ENCODE data around the gene FNDC3A. TPM values are rescaled to one million over a fixed set of nuclear protein-coding genes. Genes with fewer than 3 reads are reported as not detected.

Gene FNDC3A
- total RNA-seq, 1 experiment from 2014 or later = 34.3 TPM

- no peak overlapping the region for H3K4me2 ChIP-seq
- no peaks in the 10 kb centered on the region for H3K9me2 ChIP-seq (ENCODE audit: insufficient read depth)
- H3K9me3 ChIP-seq (ENCODE audit: insufficient read depth, low read depth) = no peaks in the 10 kb centered on the region
- H3K36me3 ChIP-seq (ENCODE audit: low read depth) = no peaks in the 10 kb centered on the region
- H3F3A ChIP-seq (ENCODE audit: insufficient read depth, low read depth) = no peaks in the 10 kb centered on the region
- peaks cover 25% of the 10 kb centered on the region for H3K79me2 ChIP-seq (ENCODE audit: low read depth)
- ChIA-PET POLR2A (ENCODE audit: unreplicated experiment) (no interaction called here), CTCF (no interaction called here)
- H3K27ac ChIP-seq = no peak overlapping the region
- H2AFZ ChIP-seq = no peak overlapping the region
- H3K27me3 ChIP-seq (ENCODE audit: insufficient read depth, low read depth) = no peaks in the 10 kb centered on the region
- DNase-seq = no peak
- TF ChIP-seq CTCF (conservative IDR thresholded peaks at IDR 0.05) (no peak), EZH2 (IDR thresholded peaks at IDR 0.05; ENCODE audit: low read depth) (no peak)
- no peak overlapping the region for H3K4me3 ChIP-seq
- no TSS peak for BruUV-seq (replicated peaks)
- intact Hi-C loops (cut with micrococcal nuclease; ENCODE audit: unreplicated experiment) = no loop called here
- H3K4me1 ChIP-seq (replicated peaks; ENCODE audit: insufficient read depth) = peaks cover 4% of the 10 kb centered on the region
- H4K20me1 ChIP-seq (ENCODE audit: insufficient read depth) = no peaks in the 10 kb centered on the region
Observed at GRCh38 chr13:48983331-48983730, 7.6 kb downstream of the FNDC3A start.

- intact Hi-C loops (cut with micrococcal nuclease; ENCODE audit: unreplicated experiment) = no loop called here
- no peak overlapping the region for H3K27ac ChIP-seq
Observed at GRCh38 chr13:48985756-48986155, 10.0 kb downstream of the FNDC3A start.

GRCh38 chr13:48990900-48991299, 15.2 kb downstream of the FNDC3A start:
- Histone ChIP-seq H3K9me2 (ENCODE audit: insufficient read depth) (no peaks in the 10 kb centered on the region), H2AFZ (no peak overlapping the region), H4K20me1 (ENCODE audit: insufficient read depth) (no peaks in the 10 kb centered on the region), H3K9me3 (ENCODE audit: insufficient read depth, low read depth) (peaks cover 13% of the 10 kb centered on the region), H3K79me2 (ENCODE audit: low read depth) (no peaks in the 10 kb centered on the region), H3K36me3 (ENCODE audit: low read depth) (no peaks in the 10 kb centered on the region), H3K4me2 (no peak overlapping the region), H3K4me3 (no peak overlapping the region), H3K27me3 (ENCODE audit: insufficient read depth, low read depth) (no peaks in the 10 kb centered on the region), H3K4me1 (replicated peaks; ENCODE audit: insufficient read depth) (no peaks in the 10 kb centered on the region), H3F3A (ENCODE audit: insufficient read depth, low read depth) (no peaks in the 10 kb centered on the region; the same call in 1 of the 2 replicates), H3K27ac (no peak overlapping the region)
- BruUV-seq (replicated peaks) = no TSS peak
- intact Hi-C loops (cut with micrococcal nuclease; ENCODE audit: unreplicated experiment) = no loop called here
- no peak for TF ChIP-seq EZH2 (IDR thresholded peaks at IDR 0.05; ENCODE audit: low read depth)
- no peak for TF ChIP-seq CTCF (conservative IDR thresholded peaks at IDR 0.05)
- CTCF ChIA-PET = no interaction called here
- no peak for DNase-seq
- POLR2A ChIA-PET (ENCODE audit: unreplicated experiment) = no interaction called here

More at GRCh38 chr13:48985756-48986155, 10.0 kb downstream of the FNDC3A start:
- peaks cover 2% of the 10 kb centered on the region for H3K9me3 ChIP-seq (ENCODE audit: insufficient read depth, low read depth)
- CTCF ChIA-PET = no interaction called here
- no peaks in the 10 kb centered on the region for H3F3A ChIP-seq (ENCODE audit: insufficient read depth, low read depth)
- POLR2A ChIA-PET (ENCODE audit: unreplicated experiment) = no interaction called here
- H2AFZ ChIP-seq = no peak overlapping the region
- no TSS peak for BruUV-seq (replicated peaks)
- H3K4me2 ChIP-seq = no peak overlapping the region
- no peak for DNase-seq
- no peaks in the 10 kb centered on the region for H3K9me2 ChIP-seq (ENCODE audit: insufficient read depth)
- no peaks in the 10 kb centered on the region for H3K36me3 ChIP-seq (ENCODE audit: low read depth)
- no peaks in the 10 kb centered on the region for H3K27me3 ChIP-seq (ENCODE audit: insufficient read depth, low read depth)
- H3K4me1 ChIP-seq (replicated peaks; ENCODE audit: insufficient read depth) = no peaks in the 10 kb centered on the region
- TF ChIP-seq EZH2 (IDR thresholded peaks at IDR 0.05; ENCODE audit: low read depth) = no peak
- TF ChIP-seq CTCF (conservative IDR thresholded peaks at IDR 0.05) = no peak
- H3K79me2 ChIP-seq (ENCODE audit: low read depth) = peaks cover 10% of the 10 kb centered on the region
- H3K4me3 ChIP-seq = no peak overlapping the region
- no peaks in the 10 kb centered on the region for H4K20me1 ChIP-seq (ENCODE audit: insufficient read depth)

Data from PC-9 (cell line).